Endothelial cell of umbilical vein (primary cell): Measurements from ENCODE around the gene TAX1BP3.

Experiments
- JUN ChIP-seq: IDR thresholded peaks from 2 replicates; pipeline ENCODE4 v1.6.1; 2011; ENCODE audit warnings: borderline replicate concordance, low read depth; ENCODE audit not compliant: insufficient read length, insufficient read depth
- TF ChIP-seq, protein P1 (sequence below), 2 donors: IDR thresholded peaks; 1 replicate in 1 of 2; 2 replicates in 1 of 2; pipeline ENCODE4 v1.5.1; 2011; ENCODE audit warnings: low read length in 2 of 2, mild to moderate bottlenecking in 2 of 2, moderate library complexity in 2 of 2, control low read depth in 1 of 2, inconsistent platforms in 1 of 2, low read depth in 1 of 2; ENCODE audit not compliant: insufficient read depth in 1 of 2; ENCODE audit errors: extremely low read depth in 1 of 2

DNA sequence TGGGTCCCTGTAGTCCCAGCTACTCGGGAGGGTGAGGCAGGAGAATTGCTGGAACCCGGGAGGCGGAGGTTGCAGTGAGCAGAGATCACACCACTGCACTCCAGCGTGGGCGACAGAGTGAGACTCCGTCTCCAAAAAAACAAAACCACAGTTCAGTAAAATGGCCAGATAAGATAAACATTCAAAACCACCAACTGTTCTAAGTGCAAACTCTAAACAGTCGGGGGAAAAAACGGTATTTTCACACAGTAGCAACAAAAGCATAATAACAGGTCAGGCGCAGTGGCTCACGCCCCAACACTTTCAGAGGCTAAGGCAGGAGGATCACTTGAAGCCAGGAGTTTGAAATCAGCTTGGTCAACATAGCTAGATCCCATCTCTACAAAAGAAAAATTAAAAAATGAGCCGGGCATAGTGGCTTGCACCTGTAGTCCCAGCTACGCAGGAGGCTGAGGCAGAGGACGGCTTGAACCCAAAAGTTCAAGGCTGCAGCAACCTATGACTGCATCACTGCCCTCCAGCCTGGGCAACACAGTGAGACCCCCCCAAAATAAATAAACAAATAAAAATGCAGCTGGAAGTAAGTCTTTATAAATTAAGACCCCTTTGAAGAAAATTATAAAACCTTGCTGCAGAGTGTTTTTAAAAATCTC lies 44.6 kb upstream of the TAX1BP3 start:
- TF ChIP-seq, protein P1, sequence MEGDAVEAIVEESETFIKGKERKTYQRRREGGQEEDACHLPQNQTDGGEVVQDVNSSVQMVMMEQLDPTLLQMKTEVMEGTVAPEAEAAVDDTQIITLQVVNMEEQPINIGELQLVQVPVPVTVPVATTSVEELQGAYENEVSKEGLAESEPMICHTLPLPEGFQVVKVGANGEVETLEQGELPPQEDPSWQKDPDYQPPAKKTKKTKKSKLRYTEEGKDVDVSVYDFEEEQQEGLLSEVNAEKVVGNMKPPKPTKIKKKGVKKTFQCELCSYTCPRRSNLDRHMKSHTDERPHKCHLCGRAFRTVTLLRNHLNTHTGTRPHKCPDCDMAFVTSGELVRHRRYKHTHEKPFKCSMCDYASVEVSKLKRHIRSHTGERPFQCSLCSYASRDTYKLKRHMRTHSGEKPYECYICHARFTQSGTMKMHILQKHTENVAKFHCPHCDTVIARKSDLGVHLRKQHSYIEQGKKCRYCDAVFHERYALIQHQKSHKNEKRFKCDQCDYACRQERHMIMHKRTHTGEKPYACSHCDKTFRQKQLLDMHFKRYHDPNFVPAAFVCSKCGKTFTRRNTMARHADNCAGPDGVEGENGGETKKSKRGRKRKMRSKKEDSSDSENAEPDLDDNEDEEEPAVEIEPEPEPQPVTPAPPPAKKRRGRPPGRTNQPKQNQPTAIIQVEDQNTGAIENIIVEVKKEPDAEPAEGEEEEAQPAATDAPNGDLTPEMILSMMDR (IDR thresholded peaks at IDR 0.05; ENCODE audit: extremely low read depth in 1 of 2, insufficient read depth in 1 of 2, low read depth in 1 of 2, low read length in 2 of 2) = no peak
- no peak for TF ChIP-seq JUN
